ENCODE measurements around the gene INAFM1. TPM values are rescaled to one million over a fixed set of nuclear protein-coding genes. Genes with fewer than 3 reads are reported as not detected.
A peak's percentile ranks its signal among the peaks of the same experiment; 100 is the strongest.

INAFM1 gene
- total and polyA plus RNA-seq, 9 of the 15 experiments (the other 6 are each of a cell fraction or from before 2014, with no cell fraction given) = 0.71 to 30.9 (median 3.1) TPM

DNA sequence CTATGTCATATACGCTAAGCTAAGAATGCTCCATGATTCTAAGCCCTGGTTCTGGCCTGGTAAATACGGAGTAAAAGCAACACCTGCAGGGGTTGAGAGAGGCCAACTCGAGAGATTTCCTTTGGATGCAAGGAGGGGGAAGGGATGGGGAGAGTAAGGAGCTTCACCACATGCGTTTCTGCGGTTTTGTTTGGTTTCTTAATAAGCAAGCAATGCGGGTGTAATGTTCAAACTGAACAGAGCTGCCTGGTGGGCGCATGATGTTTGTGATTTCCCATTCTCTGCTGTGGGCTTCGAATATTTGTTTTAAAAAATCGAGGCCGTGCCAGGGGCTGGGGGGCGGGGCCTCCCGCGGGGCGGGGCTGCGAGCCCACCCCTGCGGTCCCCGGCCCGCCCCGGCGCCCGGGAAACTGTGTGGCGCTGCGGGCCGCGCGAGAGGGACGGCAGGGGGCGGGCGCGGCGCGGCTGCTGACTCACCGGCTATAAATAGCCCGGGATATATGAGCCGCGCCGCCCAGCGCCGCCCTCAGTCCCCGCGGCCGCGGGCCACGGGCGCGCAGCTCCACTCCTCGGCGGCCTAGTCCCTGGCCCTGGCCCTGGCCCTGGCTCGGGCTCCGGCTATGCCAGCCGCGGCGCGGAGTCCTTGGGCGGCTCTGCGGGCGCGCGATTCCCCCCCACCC is 48.8 kb upstream of the INAFM1 start (continued):
- TF ChIP-seq, protein P1, sequence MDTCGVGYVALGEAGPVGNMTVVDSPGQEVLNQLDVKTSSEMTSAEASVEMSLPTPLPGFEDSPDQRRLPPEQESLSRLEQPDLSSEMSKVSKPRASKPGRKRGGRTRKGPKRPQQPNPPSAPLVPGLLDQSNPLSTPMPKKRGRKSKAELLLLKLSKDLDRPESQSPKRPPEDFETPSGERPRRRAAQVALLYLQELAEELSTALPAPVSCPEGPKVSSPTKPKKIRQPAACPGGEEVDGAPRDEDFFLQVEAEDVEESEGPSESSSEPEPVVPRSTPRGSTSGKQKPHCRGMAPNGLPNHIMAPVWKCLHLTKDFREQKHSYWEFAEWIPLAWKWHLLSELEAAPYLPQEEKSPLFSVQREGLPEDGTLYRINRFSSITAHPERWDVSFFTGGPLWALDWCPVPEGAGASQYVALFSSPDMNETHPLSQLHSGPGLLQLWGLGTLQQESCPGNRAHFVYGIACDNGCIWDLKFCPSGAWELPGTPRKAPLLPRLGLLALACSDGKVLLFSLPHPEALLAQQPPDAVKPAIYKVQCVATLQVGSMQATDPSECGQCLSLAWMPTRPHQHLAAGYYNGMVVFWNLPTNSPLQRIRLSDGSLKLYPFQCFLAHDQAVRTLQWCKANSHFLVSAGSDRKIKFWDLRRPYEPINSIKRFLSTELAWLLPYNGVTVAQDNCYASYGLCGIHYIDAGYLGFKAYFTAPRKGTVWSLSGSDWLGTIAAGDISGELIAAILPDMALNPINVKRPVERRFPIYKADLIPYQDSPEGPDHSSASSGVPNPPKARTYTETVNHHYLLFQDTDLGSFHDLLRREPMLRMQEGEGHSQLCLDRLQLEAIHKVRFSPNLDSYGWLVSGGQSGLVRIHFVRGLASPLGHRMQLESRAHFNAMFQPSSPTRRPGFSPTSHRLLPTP (IDR thresholded peaks at IDR 0.05; ENCODE audit: borderline replicate concordance, extremely low read depth, insufficient read length) = no peak
- TF ChIP-seq ARID2 (IDR thresholded peaks at IDR 0.05) (no peak), NR3C1 (CRISPR knock-in tag; IDR thresholded peaks at IDR 0.05) (no peak), NCOA1 (IDR thresholded peaks at IDR 0.05; ENCODE audit: low read depth) (no peak; the same call in 1 of the 2 replicates), SAP30 (IDR thresholded peaks at IDR 0.05; ENCODE audit: borderline replicate concordance, insufficient read depth, low read depth, low read length, poor library complexity, severe bottlenecking) (no peak), KHSRP (IDR thresholded peaks at IDR 0.05) (no peak), ZNF75A (CRISPR knock-in tag; IDR thresholded peaks at IDR 0.05) (peak; percentile 34; the same call in 1 of the 2 replicates), CREM (IDR thresholded peaks at IDR 0.05; ENCODE audit: low read depth) (peak; percentile 61), ZNF3 (CRISPR knock-in tag; IDR thresholded peaks at IDR 0.05) (no peak), ETV6 (IDR thresholded peaks at IDR 0.05; ENCODE audit: borderline replicate concordance in 1 of 2, low read depth in 2 of 2, low read length in 1 of 2) (no peak; a peak in 1 of 4 replicates), ETV6 (CRISPR knock-in tag; IDR thresholded peaks at IDR 0.05; ENCODE audit: borderline replicate concordance) (no peak), FOS (IDR thresholded peaks at IDR 0.05; ENCODE audit: extremely low read depth, insufficient read length) (no peak), PURB (CRISPR knock-in tag; IDR thresholded peaks at IDR 0.05; ENCODE audit: low read depth) (no peak), TARDBP (IDR thresholded peaks at IDR 0.05) (0 out of 2 replicates have a peak, but pooled peaks have one; percentile 38), NR2C2 (CRISPR knock-in tag; IDR thresholded peaks at IDR 0.05) (peak; percentile 50; the same call in 1 of the 2 replicates), NR2C2 (tag; IDR thresholded peaks at IDR 0.05) (no peak), GTF2E2 (tag; IDR thresholded peaks at IDR 0.05) (peak; percentile 92), LEF1 (IDR thresholded peaks at IDR 0.05) (0 out of 2 replicates have a peak, but pooled peaks have one; percentile 19)
- TF ChIP-seq, protein P2, sequence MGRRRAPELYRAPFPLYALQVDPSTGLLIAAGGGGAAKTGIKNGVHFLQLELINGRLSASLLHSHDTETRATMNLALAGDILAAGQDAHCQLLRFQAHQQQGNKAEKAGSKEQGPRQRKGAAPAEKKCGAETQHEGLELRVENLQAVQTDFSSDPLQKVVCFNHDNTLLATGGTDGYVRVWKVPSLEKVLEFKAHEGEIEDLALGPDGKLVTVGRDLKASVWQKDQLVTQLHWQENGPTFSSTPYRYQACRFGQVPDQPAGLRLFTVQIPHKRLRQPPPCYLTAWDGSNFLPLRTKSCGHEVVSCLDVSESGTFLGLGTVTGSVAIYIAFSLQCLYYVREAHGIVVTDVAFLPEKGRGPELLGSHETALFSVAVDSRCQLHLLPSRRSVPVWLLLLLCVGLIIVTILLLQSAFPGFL (CRISPR knock-in tag; IDR thresholded peaks at IDR 0.05) = no peak
- TF ChIP-seq, protein P3, sequence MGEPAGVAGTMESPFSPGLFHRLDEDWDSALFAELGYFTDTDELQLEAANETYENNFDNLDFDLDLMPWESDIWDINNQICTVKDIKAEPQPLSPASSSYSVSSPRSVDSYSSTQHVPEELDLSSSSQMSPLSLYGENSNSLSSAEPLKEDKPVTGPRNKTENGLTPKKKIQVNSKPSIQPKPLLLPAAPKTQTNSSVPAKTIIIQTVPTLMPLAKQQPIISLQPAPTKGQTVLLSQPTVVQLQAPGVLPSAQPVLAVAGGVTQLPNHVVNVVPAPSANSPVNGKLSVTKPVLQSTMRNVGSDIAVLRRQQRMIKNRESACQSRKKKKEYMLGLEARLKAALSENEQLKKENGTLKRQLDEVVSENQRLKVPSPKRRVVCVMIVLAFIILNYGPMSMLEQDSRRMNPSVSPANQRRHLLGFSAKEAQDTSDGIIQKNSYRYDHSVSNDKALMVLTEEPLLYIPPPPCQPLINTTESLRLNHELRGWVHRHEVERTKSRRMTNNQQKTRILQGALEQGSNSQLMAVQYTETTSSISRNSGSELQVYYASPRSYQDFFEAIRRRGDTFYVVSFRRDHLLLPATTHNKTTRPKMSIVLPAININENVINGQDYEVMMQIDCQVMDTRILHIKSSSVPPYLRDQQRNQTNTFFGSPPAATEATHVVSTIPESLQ (CRISPR knock-in tag; IDR thresholded peaks at IDR 0.05) = no peak
- TF ChIP-seq, protein P4, sequence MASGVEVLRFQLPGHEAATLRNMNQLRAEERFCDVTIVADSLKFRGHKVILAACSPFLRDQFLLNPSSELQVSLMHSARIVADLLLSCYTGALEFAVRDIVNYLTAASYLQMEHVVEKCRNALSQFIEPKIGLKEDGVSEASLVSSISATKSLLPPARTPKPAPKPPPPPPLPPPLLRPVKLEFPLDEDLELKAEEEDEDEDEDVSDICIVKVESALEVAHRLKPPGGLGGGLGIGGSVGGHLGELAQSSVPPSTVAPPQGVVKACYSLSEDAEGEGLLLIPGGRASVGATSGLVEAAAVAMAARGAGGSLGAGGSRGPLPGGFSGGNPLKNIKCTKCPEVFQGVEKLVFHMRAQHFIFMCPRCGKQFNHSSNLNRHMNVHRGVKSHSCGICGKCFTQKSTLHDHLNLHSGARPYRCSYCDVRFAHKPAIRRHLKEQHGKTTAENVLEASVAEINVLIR (CRISPR knock-in tag; IDR thresholded peaks at IDR 0.05) = 0 out of 2 replicates have a peak, but pooled peaks have one; percentile 13

All from K562 (cell line).